Activated CD4-positive, alpha-beta T cell treated with anti-CD3 and anti-CD28 coated beads, Interleukin-2, amount 50 U/mL, for 16 hours (primary cell): ENCODE measurements around the gene PHKB.

ENCODE experiments used
- DNase-seq: peaks from one replicate; pipeline ENCODE4 v3.0.0-alpha.2; 2020

The PHKB gene

DNA sequence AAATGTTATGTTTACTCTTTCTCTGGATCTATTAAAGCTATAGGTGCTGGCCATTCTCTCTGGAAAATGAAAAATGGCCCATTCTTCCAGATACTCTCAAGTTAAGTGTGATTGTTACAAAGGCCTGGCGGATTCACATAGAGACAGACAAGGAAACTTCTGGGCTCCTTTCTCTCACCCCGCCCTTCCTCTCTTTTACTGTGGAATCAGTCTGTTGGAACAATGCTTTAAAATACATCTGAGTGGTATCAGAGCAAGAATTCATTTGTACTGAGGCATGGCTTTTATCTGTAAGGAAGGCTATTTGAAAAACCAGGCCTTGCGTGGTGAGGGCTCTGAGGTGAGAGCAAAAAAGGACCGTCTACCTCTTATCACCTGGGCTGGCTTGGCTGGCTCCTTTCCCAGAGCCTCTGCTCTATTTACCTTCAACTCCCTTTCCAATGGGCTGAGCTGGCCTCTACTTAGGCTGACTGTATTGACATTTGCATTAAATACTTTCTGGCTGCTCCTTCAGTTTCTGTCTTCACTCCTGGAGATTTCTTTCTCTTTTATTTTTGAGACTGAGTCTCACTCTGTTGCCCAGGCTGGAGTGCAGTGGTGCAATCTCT lies 274.0 kb downstream of the PHKB start:
- no peak for DNase-seq

GRCh38 chr16:47750371-47750770 lies 289.2 kb downstream of the PHKB start:
- no peak for DNase-seq
